ENCODE results near the gene CRACDL.

- no peak for TF ChIP-seq POLR2A (IDR thresholded peaks at IDR 0.05; ENCODE audit: low read depth, low read length)
- TF ChIP-seq POLR2AphosphoS5 (IDR thresholded peaks at IDR 0.05; ENCODE audit: low read depth, low read length), result no peak
Measured at GRCh38 chr2:98871506-98871905, 64.5 kb downstream of the CRACDL start.

All from GM12892 (cell line).